H1 (cell line): ENCODE data around the gene KCTD21. TPM values are rescaled to one million over a fixed set of nuclear protein-coding genes. Genes with fewer than 3 reads are reported as not detected.

ENCODE experiments used
- MAX ChIP-seq: IDR thresholded peaks from 2 replicates; pipeline ENCODE4 v1.6.1; 2012; ENCODE audit warnings: inconsistent platforms
- POLR2AphosphoS5 ChIP-seq: IDR thresholded peaks from 2 replicates; pipeline ENCODE4 v1.6.1; 2011; ENCODE audit warnings: low read depth, low read length
- polyA plus RNA-seq, 7 experiments: library from polyadenylated mRNA; depleted of rRNA in 3 of 7; stranded (reverse) in 5 of 7; unstranded in 2 of 7; fragments of >200 nt in 5 of 7; fragments of 200-250 nt in 2 of 7; gene quantifications; 1 replicate in 5 of 7; 2 replicates in 1 of 7; 4 replicates in 1 of 7; pipeline versions ENCODE4 v1.2.1 to v1.2.3, GENCODE V29; 2011 to 2013; ENCODE audit warnings: missing spikeins in 2 of 7, mixed read lengths in 2 of 7
- total RNA-seq: library from RNA; stranded (reverse); fragmentation: NEBNext Ultra II Directional; extraction: Animal tissue kit (Norgen Biotek cat#: 25700); gene quantifications from 2 replicates; pipeline ENCODE4 v1.2.1, GENCODE V29; 2021

The KCTD21 gene
- total and polyA plus RNA-seq, 2 of the 8 experiments (the other 6 are each of a cell fraction or from before 2014, with no cell fraction given), result 3.2 to 4.1 TPM

DNA sequence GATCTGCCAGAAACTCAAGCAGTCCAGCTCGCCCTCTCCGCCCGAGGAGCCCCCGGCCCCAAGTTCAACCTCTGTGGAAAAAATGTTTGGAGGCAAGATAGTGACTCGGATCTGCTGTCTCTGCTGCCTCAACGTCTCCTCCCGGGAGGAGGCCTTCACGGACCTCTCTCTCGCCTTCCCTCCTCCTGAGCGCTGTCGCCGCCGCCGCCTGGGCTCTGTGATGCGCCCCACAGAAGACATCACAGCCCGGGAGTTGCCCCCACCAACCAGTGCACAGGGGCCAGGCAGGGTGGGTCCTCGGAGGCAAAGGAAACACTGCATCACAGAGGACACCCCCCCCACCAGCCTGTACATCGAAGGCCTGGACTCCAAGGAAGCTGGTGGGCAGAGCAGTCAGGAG is 21.1 kb upstream of the KCTD21 start (continued):
- no peak for TF ChIP-seq MAX
- no peak for TF ChIP-seq POLR2AphosphoS5
